Measurements from ENCODE around the gene ASTN2. TPM values are rescaled to one million over a fixed set of nuclear protein-coding genes. Genes with fewer than 3 reads are reported as not detected.

The ASTN2 gene
- total RNA-seq, 1 donor, result 5.6 TPM

- DNase-seq (ENCODE audit: low read depth), result no peak
- no peak overlapping the region for H3K4me3 ChIP-seq (ENCODE audit: low read depth, low read length)
- TF ChIP-seq CTCF (IDR thresholded peaks at IDR 0.05; ENCODE audit: insufficient read depth, low read length), result no peak
Measured at GRCh38 chr9:117268847-117269446, 145.9 kb downstream of the ASTN2 start.

GRCh38 chr9:117266855-117267497 is 147.9 kb downstream of the ASTN2 start:
- no peak for DNase-seq (ENCODE audit: low read depth)
- no peak for TF ChIP-seq CTCF (IDR thresholded peaks at IDR 0.05; ENCODE audit: insufficient read depth, low read length)
- H3K4me3 ChIP-seq (ENCODE audit: low read depth, low read length), result no peak overlapping the region

- no peak for TF ChIP-seq CTCF (IDR thresholded peaks at IDR 0.05; ENCODE audit: insufficient read depth, low read length)
- H3K4me3 ChIP-seq (ENCODE audit: low read depth, low read length), result no peak overlapping the region
- DNase-seq (ENCODE audit: low read depth), result no peak
Measured at GRCh38 chr9:117265253-117265652, 149.6 kb downstream of the ASTN2 start.

GRCh38 chr9:117258184-117258866 is 156.5 kb downstream of the ASTN2 start:
- H3K4me3 ChIP-seq (ENCODE audit: low read depth, low read length), result no peak overlapping the region
- TF ChIP-seq CTCF (IDR thresholded peaks at IDR 0.05; ENCODE audit: insufficient read depth, low read length), result no peak
- no peak for DNase-seq (ENCODE audit: low read depth)

- DNase-seq (ENCODE audit: low read depth), result no peak
- no peak for TF ChIP-seq CTCF (IDR thresholded peaks at IDR 0.05; ENCODE audit: insufficient read depth, low read length)
- no peak overlapping the region for H3K4me3 ChIP-seq (ENCODE audit: low read depth, low read length)
Measured at GRCh38 chr9:117253261-117253660, 161.6 kb downstream of the ASTN2 start.

GRCh38 chr9:117250610-117251215 is 164.1 kb downstream of the ASTN2 start:
- DNase-seq (ENCODE audit: low read depth), result no peak

More at GRCh38 chr9:117250610-117251215, 164.1 kb downstream of the ASTN2 start:
- no peak overlapping the region for H3K4me3 ChIP-seq (ENCODE audit: low read depth, low read length)
- no peak for TF ChIP-seq CTCF (IDR thresholded peaks at IDR 0.05; ENCODE audit: insufficient read depth, low read length)

Measured in fibroblast of the aortic adventitia (primary cell).